ENCODE results near the gene NFAM1.

Gene NFAM1

DNA sequence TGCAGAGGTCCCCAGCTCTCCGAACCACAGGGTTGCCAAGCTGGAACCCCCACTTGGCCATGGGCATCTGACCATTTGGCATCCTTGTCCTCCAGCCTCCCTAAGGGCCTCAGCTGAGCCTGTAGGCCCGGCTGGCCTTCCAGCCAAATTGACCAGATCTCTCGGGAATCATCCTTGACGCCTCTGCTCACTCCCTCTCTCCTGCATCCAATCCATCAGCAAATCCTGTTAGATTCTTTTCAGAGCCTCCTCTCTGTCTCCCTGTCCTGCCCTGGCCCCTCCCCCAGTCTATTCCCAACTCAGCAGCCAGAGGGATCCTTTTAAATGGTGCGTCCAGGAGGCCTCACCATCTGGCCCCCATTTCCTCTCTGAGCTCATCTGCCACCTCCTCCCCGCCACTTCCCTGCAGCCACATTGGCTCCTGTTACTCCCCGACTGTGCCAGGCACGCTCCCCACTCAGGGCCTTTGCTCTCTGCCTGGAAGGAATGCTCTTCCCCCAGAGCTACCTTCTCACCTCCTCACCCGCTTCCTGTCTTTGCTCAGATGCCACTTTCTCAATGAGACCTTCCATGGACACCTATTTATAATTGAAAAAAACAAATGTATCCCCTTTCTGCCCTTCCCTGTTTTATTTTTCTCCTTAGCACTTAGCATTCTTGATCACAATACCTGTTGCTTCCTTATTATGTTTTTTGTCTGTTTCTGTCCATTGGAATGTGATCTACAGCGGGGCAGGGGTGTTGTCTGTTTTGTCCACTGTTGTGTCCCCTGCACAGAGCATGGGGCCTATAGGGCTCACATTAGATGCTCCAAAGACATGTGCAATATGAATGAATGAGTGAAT, 78.1 kb downstream of the NFAM1 start:
- no peak for DNase-seq (ENCODE audit: low spot score)

DNA sequence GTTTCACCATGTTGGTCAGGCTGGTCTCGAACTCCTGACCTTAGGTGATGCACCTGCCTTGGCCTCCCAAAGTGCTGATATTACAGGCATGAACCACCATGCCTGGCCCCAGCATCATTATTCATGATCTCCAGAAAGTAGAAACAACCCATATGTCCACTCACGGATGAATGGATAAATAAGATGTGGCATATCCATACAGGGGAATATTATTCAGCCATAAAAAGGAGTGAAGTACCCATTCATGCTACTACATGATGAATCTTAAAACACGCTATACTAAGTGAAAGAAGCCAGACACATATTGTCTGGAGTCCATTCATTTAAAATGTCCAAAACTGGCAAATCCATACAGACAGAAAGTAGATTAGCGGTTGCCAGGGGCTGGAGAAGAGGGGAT, 81.8 kb downstream of the NFAM1 start:
- DNase-seq (ENCODE audit: low spot score): no peak
- TF ChIP-seq, protein P1, sequence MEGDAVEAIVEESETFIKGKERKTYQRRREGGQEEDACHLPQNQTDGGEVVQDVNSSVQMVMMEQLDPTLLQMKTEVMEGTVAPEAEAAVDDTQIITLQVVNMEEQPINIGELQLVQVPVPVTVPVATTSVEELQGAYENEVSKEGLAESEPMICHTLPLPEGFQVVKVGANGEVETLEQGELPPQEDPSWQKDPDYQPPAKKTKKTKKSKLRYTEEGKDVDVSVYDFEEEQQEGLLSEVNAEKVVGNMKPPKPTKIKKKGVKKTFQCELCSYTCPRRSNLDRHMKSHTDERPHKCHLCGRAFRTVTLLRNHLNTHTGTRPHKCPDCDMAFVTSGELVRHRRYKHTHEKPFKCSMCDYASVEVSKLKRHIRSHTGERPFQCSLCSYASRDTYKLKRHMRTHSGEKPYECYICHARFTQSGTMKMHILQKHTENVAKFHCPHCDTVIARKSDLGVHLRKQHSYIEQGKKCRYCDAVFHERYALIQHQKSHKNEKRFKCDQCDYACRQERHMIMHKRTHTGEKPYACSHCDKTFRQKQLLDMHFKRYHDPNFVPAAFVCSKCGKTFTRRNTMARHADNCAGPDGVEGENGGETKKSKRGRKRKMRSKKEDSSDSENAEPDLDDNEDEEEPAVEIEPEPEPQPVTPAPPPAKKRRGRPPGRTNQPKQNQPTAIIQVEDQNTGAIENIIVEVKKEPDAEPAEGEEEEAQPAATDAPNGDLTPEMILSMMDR (IDR thresholded peaks at IDR 0.05; ENCODE audit: extremely low read depth, missing control alignments): no peak

More for the DNA sequence above, 78.1 kb downstream of the NFAM1 start:
- TF ChIP-seq, protein P1 (IDR thresholded peaks at IDR 0.05; ENCODE audit: extremely low read depth, missing control alignments): no peak

DNA sequence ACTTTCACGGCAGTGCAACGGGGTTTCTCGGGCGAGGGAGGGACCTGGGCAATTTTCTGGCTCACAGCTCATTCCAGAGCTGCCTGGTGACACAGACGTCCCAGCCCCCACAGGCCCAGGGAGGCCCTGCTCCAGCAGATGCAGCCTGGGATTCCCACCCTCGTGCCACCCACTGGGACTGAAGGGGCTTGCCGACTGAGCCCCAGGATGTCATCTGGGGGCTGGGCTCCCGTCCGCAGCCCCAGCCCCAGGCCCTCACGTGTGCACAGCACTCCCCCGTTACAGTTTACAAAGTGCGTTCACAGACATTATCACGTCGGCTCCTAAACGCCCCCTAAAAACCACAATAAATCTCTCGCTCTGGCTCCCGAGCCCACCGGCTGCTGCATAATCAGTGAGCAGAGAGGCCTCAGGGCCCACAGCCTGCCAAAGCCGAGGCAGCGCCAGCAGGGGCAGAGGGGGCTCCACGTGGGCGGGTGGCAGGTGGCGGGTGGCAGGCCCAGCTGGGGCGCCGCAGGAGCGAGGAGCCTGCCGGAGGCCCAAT, 84.8 kb downstream of the NFAM1 start:
- TF ChIP-seq, protein P1 (IDR thresholded peaks at IDR 0.05; ENCODE audit: extremely low read depth, missing control alignments): no peak
- no peak for DNase-seq (ENCODE audit: low spot score)

DNA sequence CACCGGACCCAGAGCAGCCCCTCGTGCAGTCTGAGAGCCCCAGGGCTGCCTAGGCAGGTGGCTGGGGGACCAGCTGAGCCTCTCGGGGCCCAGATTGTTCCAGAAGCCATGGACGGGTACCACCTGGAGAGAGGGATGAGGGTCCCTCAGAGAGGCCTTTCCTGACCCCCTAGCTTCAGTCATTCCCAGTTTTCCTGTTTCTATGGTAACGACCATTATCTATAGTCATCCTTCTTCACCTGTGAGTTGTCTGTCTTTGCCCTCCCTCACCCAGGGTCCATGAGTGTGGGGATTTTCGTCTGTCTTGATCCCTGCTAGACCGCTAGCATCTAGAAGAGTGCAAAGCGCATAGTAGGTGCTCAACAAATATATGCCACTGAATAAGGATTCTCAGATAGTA, 85.5 kb downstream of the NFAM1 start:
- TF ChIP-seq, protein P1 (IDR thresholded peaks at IDR 0.05; ENCODE audit: extremely low read depth, missing control alignments): no peak
- DNase-seq (ENCODE audit: low spot score): no peak

DNA sequence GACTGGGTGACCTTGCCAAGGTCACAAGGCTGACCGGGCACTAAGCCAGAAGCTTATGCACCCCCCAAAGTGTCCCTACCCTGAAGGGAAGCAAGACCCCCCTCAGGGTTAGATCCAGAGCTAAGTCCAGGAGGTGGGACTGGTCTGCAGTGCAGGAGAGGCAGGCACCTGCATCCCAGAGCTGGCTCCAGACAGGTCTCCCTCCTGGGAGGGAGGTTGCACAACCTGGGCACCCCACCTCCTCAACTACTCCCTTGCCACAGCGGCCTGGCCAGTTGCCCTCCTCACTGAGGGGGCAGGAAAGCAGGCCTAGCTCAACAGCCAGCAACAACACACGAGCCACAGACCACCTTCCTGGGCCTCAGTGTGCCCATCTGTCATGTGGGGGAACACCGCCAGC, 86.7 kb downstream of the NFAM1 start:
- TF ChIP-seq, protein P1 (IDR thresholded peaks at IDR 0.05; ENCODE audit: extremely low read depth, missing control alignments): no peak
- DNase-seq (ENCODE audit: low spot score): no peak

DNA sequence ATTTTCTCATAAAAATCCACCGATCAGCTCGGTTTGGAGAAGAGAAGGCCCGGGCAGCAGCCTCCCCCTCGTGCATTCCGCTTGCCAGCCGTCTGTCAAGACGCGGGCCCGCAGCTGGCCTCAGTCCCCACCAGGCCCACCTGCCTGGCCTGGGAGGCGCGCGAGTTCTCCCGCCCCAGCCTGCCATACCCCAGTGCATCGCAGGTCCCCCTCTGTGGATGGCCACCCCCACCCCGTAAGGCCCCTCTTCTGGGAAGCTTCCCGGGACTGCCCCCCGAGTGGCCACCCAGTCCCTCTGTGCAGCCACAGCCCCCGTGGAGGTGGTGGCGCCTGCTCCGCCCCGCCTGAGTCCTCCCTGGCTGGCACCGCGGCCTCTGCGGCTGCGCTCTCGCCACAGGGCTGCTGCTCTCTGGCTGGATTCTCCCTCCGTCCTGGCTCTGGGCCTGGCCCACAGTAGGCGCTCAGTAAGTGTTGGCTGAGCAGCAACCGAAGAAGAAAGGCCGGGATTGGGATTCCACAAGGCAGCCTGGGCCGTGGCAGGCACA, 87.8 kb downstream of the NFAM1 start:
- DNase-seq (ENCODE audit: low spot score): no peak
- TF ChIP-seq, protein P1 (IDR thresholded peaks at IDR 0.05; ENCODE audit: extremely low read depth, missing control alignments): no peak

DNA sequence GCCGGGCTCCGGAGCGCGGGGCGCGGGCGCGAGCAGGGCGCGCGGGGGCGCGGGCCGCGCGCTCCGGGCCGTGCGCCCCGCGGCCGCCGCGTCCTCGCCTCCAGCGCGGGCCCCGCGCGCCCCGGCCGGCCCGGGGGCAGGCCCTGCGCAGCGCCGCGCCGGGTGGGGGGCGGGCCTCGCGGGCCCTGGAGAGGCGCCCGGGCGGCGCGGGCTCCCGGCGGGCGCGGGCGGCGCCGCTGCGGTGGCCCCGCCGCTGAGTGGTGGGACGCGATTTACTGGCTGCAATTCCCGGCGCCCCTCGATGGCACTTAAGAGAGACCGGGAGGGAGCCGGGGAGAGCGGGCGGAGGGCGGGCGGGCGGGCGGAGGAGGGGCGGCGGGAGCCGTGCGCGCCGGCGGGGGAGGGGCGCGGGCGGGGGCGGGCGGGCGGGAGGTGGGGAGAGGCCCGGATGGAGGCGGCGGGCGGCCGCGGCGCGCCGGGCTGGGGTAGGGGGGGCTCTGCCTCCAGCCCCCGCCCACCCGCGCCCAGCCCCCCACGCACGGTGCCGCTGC, 88.6 kb downstream of the NFAM1 start:
- peak; percentile 66 for DNase-seq (ENCODE audit: low spot score)
- TF ChIP-seq, protein P1 (IDR thresholded peaks at IDR 0.05; ENCODE audit: extremely low read depth, missing control alignments): no peak

Data from GM20000 (cell line).